Left colon (tissue), 2 donors: ENCODE results near the gene DAZ4. TPM values are rescaled to one million over a fixed set of nuclear protein-coding genes. Genes with fewer than 3 reads are reported as not detected.
"Not testable (repeated sequence)": the region's sequence is repeated elsewhere in the genome, so short reads cannot be mapped to it uniquely, and the experiment has no call there.

Experiments
- ATAC-seq: fragments of 200-7000 bp; cut with Tn5 transposase; one replicate; pipeline ENCODE4 v1.9.1; 2020; ENCODE audit warnings: mild to moderate bottlenecking, moderate library complexity
- DNase-seq, 2 donors: peaks; one replicate each; pipeline ENCODE4 v3.0.0-alpha.2; 2020
- intact Hi-C, 2 donors: fragments of 100-400 bp; cut with DNase I in 1 of 2; cut with micrococcal nuclease in 1 of 2; formaldehyde crosslinking; loops; one replicate each; pipeline versions ENCODE4 v1.11.2 to v1.14.0; 2022; cut with DNase I, micrococcal nuclease
- long read RNA-seq: library from polyadenylated mRNA; unstranded; transcript quantifications from one replicate; pipeline ENCODE4 v2.0.0, GENCODE V29; 2021
- total RNA-seq, 2 donors: library from RNA; stranded (reverse); fragmentation: NEBNext Ultra II Directional; extraction: Animal tissue kit (Norgen Biotek cat#: 25700); gene quantifications; one replicate each; pipeline ENCODE4 v1.2.1, GENCODE V29; 2021
- donor health status: DM: no; HTN: no; CAD: no.
- donor health status: DM: yes; HTN: yes; CAD: no.

DAZ4 gene
- not detected for total RNA-seq
- long read RNA-seq = 0 reads

DNA sequence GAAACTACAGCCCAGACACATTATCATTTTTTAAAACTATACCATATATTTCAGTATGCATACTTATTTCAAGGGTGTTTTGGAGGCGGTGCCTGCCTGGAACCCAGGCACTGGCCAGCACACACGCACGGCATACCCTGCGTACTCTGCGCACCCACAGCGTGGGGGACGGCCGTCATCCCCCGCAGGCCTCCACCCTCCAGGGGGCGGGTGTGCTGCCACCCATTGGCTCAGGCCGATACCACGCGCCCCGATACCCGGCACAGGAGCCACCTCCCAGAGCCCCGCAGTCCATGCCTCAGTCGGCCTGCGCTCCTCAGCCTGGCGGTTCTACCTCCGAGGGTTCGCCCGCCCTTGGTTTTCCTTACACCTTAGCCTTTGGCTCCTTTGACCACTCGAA lies at the start of gene DAZ4:
TSS of gene DAZ4 (plus strand) at position 301 of the 400 bp plus-strand sequence. CDS start 208 bp downstream, outside the sequence.
- ATAC-seq, intact Hi-C loops, DNase-seq: not testable (repeated sequence)

- intact Hi-C loops, DNase-seq, ATAC-seq: not testable (repeated sequence)
These were observed 20.4 kb upstream of the DAZ4 start, which contains the start of gene DAZ3 for GRCh38 chrY:24813293-24813692. Gene DAZ3 (minus strand): TSS chrY:24813393. CDS start chrY:24813185, 208 bp downstream.

DNA sequence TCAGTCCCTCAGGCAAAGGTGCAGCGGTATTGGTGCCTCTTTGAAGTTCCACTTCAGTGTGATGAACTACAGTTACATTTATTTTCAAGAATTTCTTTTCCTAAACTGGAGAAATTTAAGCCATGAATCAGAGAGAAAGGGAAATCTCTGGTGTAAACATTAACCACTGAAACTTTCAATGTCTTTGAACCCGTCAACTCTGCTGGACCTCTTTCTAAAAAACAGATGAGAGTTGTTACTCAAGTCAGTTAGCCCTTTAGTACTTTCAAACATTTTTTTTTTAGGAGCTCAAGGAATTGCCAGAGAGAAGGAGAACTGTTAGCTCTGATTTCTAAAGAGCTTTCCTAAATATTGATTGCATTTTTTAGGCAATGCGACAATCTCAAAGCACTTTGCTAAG lies 11.9 kb upstream of the DAZ4 start:
- ATAC-seq, intact Hi-C loops: not testable (repeated sequence)

DNA sequence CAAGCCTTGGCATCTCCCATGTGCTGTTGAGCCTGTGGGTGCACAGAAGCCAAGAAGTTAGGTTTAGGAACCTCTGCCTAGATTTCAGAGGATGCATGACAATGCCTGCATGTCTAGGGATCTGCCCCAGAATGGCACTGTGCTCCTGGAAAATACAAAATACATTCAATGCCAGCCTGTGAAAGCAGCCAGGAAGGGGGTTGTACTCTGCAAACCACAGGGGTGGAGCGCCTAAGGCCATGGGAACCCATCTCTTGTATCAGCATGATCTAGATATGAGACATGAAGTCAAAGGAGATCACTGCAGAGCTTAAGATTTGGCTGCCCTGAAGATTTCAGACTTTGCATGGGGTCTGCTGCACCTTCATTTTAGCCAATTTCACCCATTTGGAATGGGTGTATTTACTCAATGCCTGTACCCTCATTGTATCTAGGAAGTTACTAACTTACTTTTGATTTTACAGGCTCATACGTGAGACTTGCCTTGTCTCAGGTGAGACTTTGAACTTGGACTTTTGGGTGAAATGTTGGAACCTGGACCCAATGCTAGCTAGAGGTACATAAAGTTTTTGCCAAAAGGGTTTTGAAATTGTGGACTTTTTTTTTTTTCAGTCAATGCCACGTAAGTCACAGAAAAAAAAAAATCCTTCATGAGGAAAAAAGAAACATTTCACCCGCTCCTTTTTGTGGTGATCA lies 9.4 kb upstream of the DAZ4 start:
- DNase-seq, intact Hi-C loops, ATAC-seq: not testable (repeated sequence)

More for the DNA sequence above, 11.9 kb upstream of the DAZ4 start:
- not testable (repeated sequence) for DNase-seq

- ATAC-seq, intact Hi-C loops, DNase-seq: not testable (repeated sequence)
These were observed 8.7 kb upstream of the DAZ4 start for GRCh38 chrY:24825069-24825468.

Other genes with a start within 250 kb of the DAZ4 start
- not detected for gene BPY2B, start 215.9 kb upstream of the DAZ4 start, total RNA-seq
- gene DAZ3, start 20.5 kb upstream of the DAZ4 start, total RNA-seq = not detected
- not detected for gene BPY2C, start 218.2 kb downstream of the DAZ4 start, total RNA-seq